Measurements from ENCODE around the gene SOWAHD. TPM values are rescaled to one million over a fixed set of nuclear protein-coding genes. Genes with fewer than 3 reads are reported as not detected.

The SOWAHD gene, protein sequence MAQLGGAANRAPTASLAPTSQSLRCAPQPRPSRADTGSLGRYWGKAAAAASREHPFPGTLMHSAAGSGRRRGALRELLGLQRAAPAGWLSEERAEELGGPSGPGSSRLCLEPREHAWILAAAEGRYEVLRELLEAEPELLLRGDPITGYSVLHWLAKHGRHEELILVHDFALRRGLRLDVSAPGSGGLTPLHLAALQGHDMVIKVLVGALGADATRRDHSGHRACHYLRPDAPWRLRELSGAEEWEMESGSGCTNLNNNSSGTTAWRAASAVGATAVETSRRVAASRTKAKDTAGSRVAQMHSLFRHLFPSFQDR
- total RNA-seq (under 1 TPM in 2 of 4 donors, not detected in 2; 0.37 to 0.53 TPM), polyA plus RNA-seq (0.14 TPM)
- long read RNA-seq, donor 1, partial matches to known transcripts = 0 of 1 reads
- long read RNA-seq, donor 1, other reads (novel, unspliced or antisense) = 0 of 1 reads
- long read RNA-seq, donor 2 = 0 reads
- long read RNA-seq, donor 3 = 0 reads
- long read RNA-seq, donor 4 = 0 reads

DNA sequence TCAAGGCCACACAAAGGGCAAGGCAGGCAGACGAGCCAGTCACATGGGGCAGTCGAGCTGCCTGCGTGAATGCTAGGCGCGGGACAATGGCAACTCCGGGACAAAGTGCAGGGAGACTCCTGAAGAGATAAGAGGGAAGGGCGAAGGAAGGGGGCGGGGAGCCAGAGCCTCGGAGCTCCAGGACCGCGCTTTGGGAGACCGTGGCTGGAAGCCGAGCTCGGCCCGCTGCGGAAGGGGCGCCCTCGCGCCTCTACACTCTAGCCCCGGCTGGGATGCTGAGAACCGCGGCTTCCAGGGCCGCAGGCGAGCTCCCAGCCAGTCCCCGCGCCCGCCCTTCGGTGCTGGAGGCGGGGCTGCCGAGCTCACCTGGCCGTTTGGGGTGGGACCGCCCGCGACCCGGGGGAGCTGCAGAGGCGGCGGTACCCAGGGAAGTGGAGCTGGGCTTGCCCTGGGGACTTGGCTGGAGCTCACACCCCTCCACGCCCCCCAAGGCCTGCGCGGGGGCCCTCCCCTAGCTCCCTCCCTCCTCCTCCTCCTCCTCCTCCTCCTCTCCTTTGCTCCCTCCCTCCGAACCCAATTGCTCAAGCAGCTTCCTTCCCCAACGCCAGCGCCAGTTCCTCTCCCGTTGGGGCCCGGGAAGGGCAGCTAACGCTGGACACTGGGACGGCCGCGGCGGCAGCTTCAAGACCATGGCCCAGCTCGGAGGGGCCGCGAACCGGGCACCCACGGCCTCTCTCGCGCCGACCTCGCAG, at the start of gene SOWAHD:
Gene SOWAHD, plus strand, starts transcription at position 610 of the 752 bp plus-strand sequence. Its CDS starts 80 bp downstream, at position 690.
- Histone ChIP-seq H3K9me3 (ENCODE audit: control insufficient read depth, low read length) (no peaks in the 10 kb centered on the region), H3K4me1 (ENCODE audit: control insufficient read depth, insufficient read depth, low read length) (no peaks in the 10 kb centered on the region), H3K27me3 (ENCODE audit: control insufficient read depth, insufficient read depth) (no peaks in the 10 kb centered on the region), H3K27ac (ENCODE audit: low read length) (no peak within 1 kb of the TSS), H3K4me3 (ENCODE audit: low read length) (peak within 1 kb of the TSS; percentile 60)
- DNase-seq (peak; percentile 52 to 81 (median 65)), ATAC-seq (peak; percentile 60 to 67)
- WGBS = under 1% methylated on average over 52 of the region's 59 CpGs
- intact Hi-C loops (cut with DNase I) = no loop called here

- Histone ChIP-seq H3K9me3 (ENCODE audit: control insufficient read depth, low read length) (no peaks in the 10 kb centered on the region), H3K27ac (ENCODE audit: low read length) (no peak overlapping the region), H3K4me3 (ENCODE audit: low read length) (no peak overlapping the region), H3K4me1 (ENCODE audit: control insufficient read depth, insufficient read depth, low read length) (no peaks in the 10 kb centered on the region), H3K27me3 (ENCODE audit: control insufficient read depth, insufficient read depth) (no peaks in the 10 kb centered on the region)
- 87% methylated on average over 2 of the region's 2 CpGs for WGBS
- ATAC-seq = no peak
- no peak for DNase-seq
- intact Hi-C loops (cut with DNase I) = no loop called here
These were observed 49.5 kb upstream of the SOWAHD start for GRCh38 chrX:119708936-119709335.

DNA sequence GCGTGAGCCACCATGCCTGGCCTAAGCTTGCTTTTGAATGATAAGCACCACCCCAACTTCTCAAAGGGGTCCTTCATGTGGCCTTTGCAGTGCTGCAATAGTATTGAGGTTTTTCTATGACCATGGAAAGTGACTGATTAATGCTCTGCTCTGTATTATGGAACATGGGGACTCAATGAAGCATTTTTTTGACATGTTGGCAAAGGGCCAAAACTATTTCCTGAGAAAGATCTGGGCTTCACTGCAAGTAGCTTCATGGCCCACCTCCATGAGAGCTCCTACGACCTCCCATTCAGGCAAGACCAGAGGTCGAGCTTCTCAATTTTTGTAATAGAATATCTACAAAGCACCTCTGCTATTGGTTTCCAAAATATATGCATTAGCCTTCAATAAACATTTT, 48.8 kb upstream of the SOWAHD start:
- H3K4me1 ChIP-seq (ENCODE audit: control insufficient read depth, insufficient read depth, low read length) = no peaks in the 10 kb centered on the region
- DNase-seq = no peak
- intact Hi-C loops (cut with DNase I) = no loop called here
- 76% methylated on average over 3 of the region's 3 CpGs for WGBS
- no peak overlapping the region for H3K4me3 ChIP-seq (ENCODE audit: low read length)
- no peaks in the 10 kb centered on the region for H3K27me3 ChIP-seq (ENCODE audit: control insufficient read depth, insufficient read depth)
- no peaks in the 10 kb centered on the region for H3K9me3 ChIP-seq (ENCODE audit: control insufficient read depth, low read length)
- no peak for ATAC-seq
- no peak overlapping the region for H3K27ac ChIP-seq (ENCODE audit: low read length)

DNA sequence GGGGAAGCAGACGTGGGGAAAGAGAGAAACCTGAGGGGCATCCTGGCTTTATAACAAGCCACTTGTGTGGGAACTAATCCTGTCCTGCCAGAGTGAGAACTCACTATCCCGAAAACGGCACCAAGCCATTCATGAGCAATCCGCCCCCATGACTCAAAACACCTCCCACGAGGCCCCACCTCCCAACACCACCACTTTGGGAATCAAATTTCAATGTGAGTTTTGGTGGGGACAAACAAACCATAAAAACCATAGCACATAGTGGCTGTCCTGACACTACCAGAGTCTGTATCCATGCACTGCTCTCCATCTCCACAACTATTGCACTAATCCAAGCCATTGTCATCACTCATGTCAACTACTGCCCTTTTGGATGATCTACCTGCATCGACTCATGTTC, 36.9 kb upstream of the SOWAHD start:
- no peak overlapping the region for H3K27ac ChIP-seq (ENCODE audit: low read length)
- no peak overlapping the region for H3K4me3 ChIP-seq (ENCODE audit: low read length)
- 78% methylated on average over 6 of the region's 6 CpGs for WGBS
- H3K9me3 ChIP-seq (ENCODE audit: control insufficient read depth, low read length) = no peaks in the 10 kb centered on the region
- intact Hi-C loops (cut with DNase I) = loop anchor here in 1 of 4 donors (10.0 kb wide), 1 partner anchor 117 kb away; the partner anchor contains the start of gene NKRF
- no peaks in the 10 kb centered on the region for H3K27me3 ChIP-seq (ENCODE audit: control insufficient read depth, insufficient read depth)
- ATAC-seq (no peak), DNase-seq (no peak)
- no peaks in the 10 kb centered on the region for H3K4me1 ChIP-seq (ENCODE audit: control insufficient read depth, insufficient read depth, low read length)

DNA sequence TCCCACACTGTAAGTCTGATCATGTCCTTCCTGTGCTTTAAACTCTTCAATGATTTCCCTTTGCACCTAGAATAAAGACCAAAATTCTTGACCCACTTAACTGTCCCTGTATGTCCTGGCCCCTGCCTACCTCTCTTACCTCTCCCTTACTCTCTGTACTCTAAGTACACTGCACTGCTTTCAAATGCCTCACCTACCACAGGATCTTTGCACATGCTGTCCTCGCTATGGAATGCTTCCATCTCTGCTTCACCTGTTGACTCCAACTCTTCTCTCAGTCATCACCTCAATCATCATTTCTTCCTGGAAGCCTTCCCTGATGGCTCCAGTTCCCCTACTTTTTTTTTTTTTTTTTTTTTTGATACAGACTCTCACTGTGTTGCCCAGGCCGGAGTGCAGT, 36.5 kb upstream of the SOWAHD start:
- intact Hi-C loops (cut with DNase I) = loop anchor here in 1 of 4 donors (10.0 kb wide), 1 partner anchor 117 kb away; the partner anchor contains the start of gene NKRF
- Histone ChIP-seq H3K4me3 (ENCODE audit: low read length) (no peak overlapping the region), H3K4me1 (ENCODE audit: control insufficient read depth, insufficient read depth, low read length) (no peaks in the 10 kb centered on the region), H3K9me3 (ENCODE audit: control insufficient read depth, low read length) (no peaks in the 10 kb centered on the region), H3K27ac (ENCODE audit: low read length) (no peak overlapping the region), H3K27me3 (ENCODE audit: control insufficient read depth, insufficient read depth) (no peaks in the 10 kb centered on the region)
- no peak for ATAC-seq
- WGBS = 93% methylated on average over 2 of the region's 2 CpGs
- no peak for DNase-seq

DNA sequence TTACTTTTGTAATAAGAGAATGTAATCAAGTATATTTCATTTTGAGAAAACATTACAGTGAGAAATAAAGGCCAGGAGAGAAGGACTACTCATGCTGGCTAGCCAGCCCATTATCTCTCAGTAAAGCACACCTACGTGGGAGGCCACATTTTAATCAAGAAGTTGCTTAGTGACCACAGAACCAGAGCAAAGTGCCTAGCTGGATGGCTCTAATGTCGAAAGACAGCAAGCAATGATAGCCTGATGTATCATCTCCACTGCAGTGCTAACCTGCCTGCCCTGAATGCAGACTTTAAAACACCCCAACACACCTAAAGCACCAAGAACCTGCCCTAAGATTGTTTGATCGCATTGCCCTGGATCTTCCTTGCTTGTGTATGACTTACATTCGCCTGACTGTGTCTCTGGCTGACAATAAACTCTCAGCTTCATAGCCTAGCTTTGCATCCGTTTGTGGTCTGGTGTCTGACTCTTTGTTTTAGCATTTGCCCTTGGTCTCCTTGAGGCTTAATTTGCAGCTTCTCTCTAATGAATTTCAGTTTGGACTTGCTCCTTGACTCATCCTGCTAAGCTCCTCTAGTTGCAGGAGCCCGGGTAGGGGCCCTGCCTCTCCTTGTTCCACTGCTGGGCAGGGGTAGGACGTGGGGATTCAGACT, 31.4 kb upstream of the SOWAHD start:
- ATAC-seq = no peak
- H3K9me3 ChIP-seq (ENCODE audit: control insufficient read depth, low read length) = no peaks in the 10 kb centered on the region
- intact Hi-C loops (cut with DNase I) = loop anchor here in 1 of 4 donors (10.0 kb wide), 1 partner anchor 122 kb away; the partner anchor contains the start of gene NKRF

GRCh38 chrX:119728487-119728886, 29.9 kb upstream of the SOWAHD start:
- Histone ChIP-seq H3K27ac (ENCODE audit: low read length) (no peak overlapping the region), H3K4me1 (ENCODE audit: control insufficient read depth, insufficient read depth, low read length) (no peaks in the 10 kb centered on the region), H3K27me3 (ENCODE audit: control insufficient read depth, insufficient read depth) (no peaks in the 10 kb centered on the region), H3K9me3 (ENCODE audit: control insufficient read depth, low read length) (no peaks in the 10 kb centered on the region), H3K4me3 (ENCODE audit: low read length) (no peak overlapping the region)
- DNase-seq (no peak), ATAC-seq (no peak)
- 83% methylated on average over 5 of the region's 5 CpGs for WGBS
- intact Hi-C loops (cut with DNase I) = loop anchor here in 1 of 4 donors (10.0 kb wide), 1 partner anchor 124 kb away; the partner anchor contains the start of gene NKRF

More for the DNA sequence above, 31.4 kb upstream of the SOWAHD start:
- Histone ChIP-seq H3K4me1 (ENCODE audit: control insufficient read depth, insufficient read depth, low read length) (no peaks in the 10 kb centered on the region), H3K27me3 (ENCODE audit: control insufficient read depth, insufficient read depth) (no peaks in the 10 kb centered on the region), H3K27ac (ENCODE audit: low read length) (no peak overlapping the region), H3K4me3 (ENCODE audit: low read length) (no peak overlapping the region)
- no peak for DNase-seq
- WGBS = 59% methylated on average over 7 of the region's 7 CpGs

GRCh38 chrX:119729408-119730201, 28.8 kb upstream of the SOWAHD start:
- Histone ChIP-seq H3K27ac (ENCODE audit: low read length) (no peak overlapping the region), H3K9me3 (ENCODE audit: control insufficient read depth, low read length) (no peaks in the 10 kb centered on the region), H3K4me1 (ENCODE audit: control insufficient read depth, insufficient read depth, low read length) (no peaks in the 10 kb centered on the region), H3K4me3 (ENCODE audit: low read length) (no peak overlapping the region), H3K27me3 (ENCODE audit: control insufficient read depth, insufficient read depth) (no peaks in the 10 kb centered on the region)
- intact Hi-C loops (cut with DNase I) = loop anchor here in 2 of 4 donors (10.0 kb wide), 2 partner anchors 125 to 215 kb away; partner anchors contain the start of gene NKRF (in 1 of the 2)
- WGBS = 36% methylated on average over 14 of the region's 14 CpGs
- DNase-seq (peak; percentile 45 to 77 (median 53)), ATAC-seq (peak in 1 of 2 donors; percentile 54)

GRCh38 chrX:119734897-119735339, 23.5 kb upstream of the SOWAHD start:
- intact Hi-C loops (cut with DNase I) = loop anchor here in 2 of 4 donors (10.0 kb wide), 1 partner anchor 220 kb away; no protein-coding TSS in a partner anchor
- H3K4me1 ChIP-seq (ENCODE audit: control insufficient read depth, insufficient read depth, low read length) = no peaks in the 10 kb centered on the region
- H3K9me3 ChIP-seq (ENCODE audit: control insufficient read depth, low read length) = no peaks in the 10 kb centered on the region
- WGBS = 16% methylated on average over 7 of the region's 7 CpGs
- peak; percentile 65 to 89 (median 88) for DNase-seq
- peak overlapping the region; percentile 58 for H3K27ac ChIP-seq (ENCODE audit: low read length)
- no peaks in the 10 kb centered on the region for H3K27me3 ChIP-seq (ENCODE audit: control insufficient read depth, insufficient read depth)
- no peak overlapping the region for H3K4me3 ChIP-seq (ENCODE audit: low read length)
- ATAC-seq = peak; percentile 78 to 81

- no peaks in the 10 kb centered on the region for H3K27me3 ChIP-seq (ENCODE audit: control insufficient read depth, insufficient read depth)
- no peak overlapping the region for H3K4me3 ChIP-seq (ENCODE audit: low read length)
- ATAC-seq = peak in 1 of 2 donors; percentile 16
- intact Hi-C loops (cut with DNase I) = loop anchor here in 2 of 4 donors (10.0 kb wide), 1 partner anchor 221 kb away; no protein-coding TSS in a partner anchor
- WGBS = 66% methylated on average over 6 of the region's 6 CpGs
- no peak for DNase-seq
- no peaks in the 10 kb centered on the region for H3K9me3 ChIP-seq (ENCODE audit: control insufficient read depth, low read length)
- H3K4me1 ChIP-seq (ENCODE audit: control insufficient read depth, insufficient read depth, low read length) = no peaks in the 10 kb centered on the region
- H3K27ac ChIP-seq (ENCODE audit: low read length) = no peak overlapping the region
These were observed 22.9 kb upstream of the SOWAHD start for GRCh38 chrX:119735467-119735866.
